Stomach smooth muscle (tissue), 2 donors: Measurements from ENCODE around the gene CPNE1.

Experiments used
- H3K27ac ChIP-seq: one replicate; pipeline ENCODE4 v1.7.0; 2013; ENCODE audit warnings: mild to moderate bottlenecking, low read length, inconsistent platforms
- H3K27me3 ChIP-seq, 2 donors: one replicate each; pipeline ENCODE4 v1.7.0; 2013; ENCODE audit warnings: low read length in 2 of 2; ENCODE audit not compliant: insufficient read depth in 2 of 2, control insufficient read depth in 1 of 2
- H3K36me3 ChIP-seq, 2 donors: one replicate each; pipeline ENCODE4 v1.7.0; 2013; ENCODE audit warnings: low read length in 2 of 2; ENCODE audit not compliant: control insufficient read depth in 2 of 2, insufficient read depth in 2 of 2
- H3K4me1 ChIP-seq: one replicate; pipeline ENCODE4 v1.7.0; 2013; ENCODE audit warnings: low read length; ENCODE audit not compliant: control insufficient read depth, insufficient read depth
- H3K4me3 ChIP-seq, 2 donors: one replicate each; pipeline ENCODE4 v1.7.0; 2013; ENCODE audit warnings: low read length in 2 of 2
- H3K9ac ChIP-seq, 2 donors: one replicate each; pipeline ENCODE4 v1.7.0; 2013; ENCODE audit warnings: low read length in 2 of 2, mild to moderate bottlenecking in 1 of 2
- H3K9me3 ChIP-seq, 2 donors: one replicate each; pipeline ENCODE4 v1.7.0; 2013; ENCODE audit warnings: low read length in 2 of 2; ENCODE audit not compliant: control insufficient read depth in 2 of 2
- donor health status: healthy.
- donor health status: Pancreatic carcinoma.

The CPNE1 gene

GRCh38 chr20:35598476-35598875 is 66.2 kb downstream of the CPNE1 start:
- Histone ChIP-seq H3K4me3 (no peak overlapping the region), H3K9me3 (no peaks in the 10 kb centered on the region), H3K27ac (no peak overlapping the region), H3K27me3 (peaks cover 6 to 14% of the 10 kb centered on the region in 2 donors), H3K9ac (no peak overlapping the region), H3K36me3 (no peaks in the 10 kb centered on the region), H3K4me1 (peaks cover 17% of the 10 kb centered on the region)

GRCh38 chr20:35597186-35597585 is 67.5 kb downstream of the CPNE1 start:
- H3K4me1 ChIP-seq = peaks cover 17% of the 10 kb centered on the region
- no peak overlapping the region for H3K9ac ChIP-seq
- no peak overlapping the region for H3K4me3 ChIP-seq
- H3K9me3 ChIP-seq = no peaks in the 10 kb centered on the region
- H3K27ac ChIP-seq = no peak overlapping the region
- peaks cover 6 to 14% of the 10 kb centered on the region in 2 donors for H3K27me3 ChIP-seq
- H3K36me3 ChIP-seq = no peaks in the 10 kb centered on the region

GRCh38 chr20:35595901-35596300 is 68.8 kb downstream of the CPNE1 start:
- Histone ChIP-seq H3K36me3 (no peaks in the 10 kb centered on the region), H3K4me1 (peaks cover 5% of the 10 kb centered on the region), H3K9me3 (no peaks in the 10 kb centered on the region), H3K27ac (no peak overlapping the region), H3K27me3 (peaks cover 6 to 9% of the 10 kb centered on the region in 2 donors), H3K4me3 (no peak overlapping the region), H3K9ac (no peak overlapping the region)

GRCh38 chr20:35595456-35595855 is 69.2 kb downstream of the CPNE1 start:
- Histone ChIP-seq H3K9ac (no peak overlapping the region), H3K27ac (no peak overlapping the region), H3K36me3 (no peaks in the 10 kb centered on the region), H3K4me3 (no peak overlapping the region), H3K4me1 (peaks cover under 1% of the 10 kb centered on the region), H3K27me3 (peaks cover 6% of the 10 kb centered on the region in 2 donors), H3K9me3 (no peaks in the 10 kb centered on the region)

- Histone ChIP-seq H3K4me3 (no peak overlapping the region), H3K27ac (no peak overlapping the region), H3K4me1 (no peaks in the 10 kb centered on the region), H3K9me3 (no peaks in the 10 kb centered on the region), H3K36me3 (no peaks in the 10 kb centered on the region), H3K27me3 (no peaks in the 10 kb centered on the region), H3K9ac (no peak overlapping the region)
Observed at GRCh38 chr20:35592339-35592974, 72.2 kb downstream of the CPNE1 start.

GRCh38 chr20:35588397-35588796 is 76.3 kb downstream of the CPNE1 start:
- no peak overlapping the region for H3K9ac ChIP-seq
- no peak overlapping the region for H3K27ac ChIP-seq
- no peaks in the 10 kb centered on the region for H3K27me3 ChIP-seq
- H3K36me3 ChIP-seq = no peaks in the 10 kb centered on the region
- H3K4me3 ChIP-seq = no peak overlapping the region
- H3K9me3 ChIP-seq = no peaks in the 10 kb centered on the region
- H3K4me1 ChIP-seq = no peaks in the 10 kb centered on the region

- H3K4me1 ChIP-seq = no peaks in the 10 kb centered on the region
- H3K9me3 ChIP-seq = no peaks in the 10 kb centered on the region
- H3K27ac ChIP-seq = no peak overlapping the region
- no peaks in the 10 kb centered on the region for H3K36me3 ChIP-seq
- H3K4me3 ChIP-seq = no peak overlapping the region
- H3K27me3 ChIP-seq = no peaks in the 10 kb centered on the region
- no peak overlapping the region for H3K9ac ChIP-seq
Observed at GRCh38 chr20:35587436-35587835, 77.3 kb downstream of the CPNE1 start.

GRCh38 chr20:35586751-35587425 is 77.8 kb downstream of the CPNE1 start:
- Histone ChIP-seq H3K4me1 (no peaks in the 10 kb centered on the region), H3K9me3 (no peaks in the 10 kb centered on the region), H3K4me3 (no peak overlapping the region), H3K27ac (no peak overlapping the region), H3K27me3 (no peaks in the 10 kb centered on the region), H3K9ac (no peak overlapping the region), H3K36me3 (no peaks in the 10 kb centered on the region)

- H3K9me3 ChIP-seq = no peaks in the 10 kb centered on the region
- H3K9ac ChIP-seq = no peak overlapping the region
- H3K27ac ChIP-seq = no peak overlapping the region
- H3K4me1 ChIP-seq = no peaks in the 10 kb centered on the region
- H3K27me3 ChIP-seq = no peaks in the 10 kb centered on the region
- no peaks in the 10 kb centered on the region for H3K36me3 ChIP-seq
- H3K4me3 ChIP-seq = no peak overlapping the region
Observed at GRCh38 chr20:35583636-35584560, 80.8 kb downstream of the CPNE1 start.

GRCh38 chr20:35582741-35583404 is 81.8 kb downstream of the CPNE1 start:
- Histone ChIP-seq H3K4me3 (no peak overlapping the region), H3K27me3 (no peaks in the 10 kb centered on the region), H3K9ac (no peak overlapping the region), H3K27ac (no peak overlapping the region), H3K4me1 (no peaks in the 10 kb centered on the region), H3K36me3 (no peaks in the 10 kb centered on the region), H3K9me3 (no peaks in the 10 kb centered on the region)
